GM12891 (cell line): ENCODE measurements around the gene ADPRS.

Source experiments
- DNase-seq: peaks from one replicate; pipeline ENCODE4 v3.0.0; 2011; ENCODE audit warnings: low spot score; ENCODE audit not compliant: insufficient read length
- FAIRE-seq: peaks from 2 replicates; lab custom pipeline; 2011; peaks lifted over from hg19 to GRCh38; lab: Jason Lieb, UNC
- PAX5 ChIP-seq: IDR thresholded peaks from 2 replicates; pipeline ENCODE4 v1.6.1; 2011; ENCODE audit warnings: low read length, moderate library complexity, mild to moderate bottlenecking; ENCODE audit not compliant: insufficient read depth, severe bottlenecking
- POLR2A ChIP-seq: IDR thresholded peaks from 2 replicates; pipeline ENCODE4 v1.6.1; 2011; ENCODE audit warnings: low read depth, low read length, control low read depth
- POLR2AphosphoS5 ChIP-seq: IDR thresholded peaks from 2 replicates; pipeline ENCODE4 v1.6.1; 2011; ENCODE audit warnings: low read depth, low read length, control low read depth
- POU2F2 ChIP-seq: IDR thresholded peaks from 2 replicates; pipeline ENCODE4 v1.6.1; 2011; ENCODE audit warnings: low read depth, mild to moderate bottlenecking, control low read depth, low read length, moderate library complexity
- SPI1 ChIP-seq: IDR thresholded peaks from 2 replicates; pipeline ENCODE4 v1.6.1; 2011; ENCODE audit warnings: low read depth, low read length, control low read depth
- TAF1 ChIP-seq: IDR thresholded peaks from 2 replicates; pipeline ENCODE4 v1.6.1; 2011; ENCODE audit warnings: low read depth, low read length, control low read depth

The ADPRS gene

DNA sequence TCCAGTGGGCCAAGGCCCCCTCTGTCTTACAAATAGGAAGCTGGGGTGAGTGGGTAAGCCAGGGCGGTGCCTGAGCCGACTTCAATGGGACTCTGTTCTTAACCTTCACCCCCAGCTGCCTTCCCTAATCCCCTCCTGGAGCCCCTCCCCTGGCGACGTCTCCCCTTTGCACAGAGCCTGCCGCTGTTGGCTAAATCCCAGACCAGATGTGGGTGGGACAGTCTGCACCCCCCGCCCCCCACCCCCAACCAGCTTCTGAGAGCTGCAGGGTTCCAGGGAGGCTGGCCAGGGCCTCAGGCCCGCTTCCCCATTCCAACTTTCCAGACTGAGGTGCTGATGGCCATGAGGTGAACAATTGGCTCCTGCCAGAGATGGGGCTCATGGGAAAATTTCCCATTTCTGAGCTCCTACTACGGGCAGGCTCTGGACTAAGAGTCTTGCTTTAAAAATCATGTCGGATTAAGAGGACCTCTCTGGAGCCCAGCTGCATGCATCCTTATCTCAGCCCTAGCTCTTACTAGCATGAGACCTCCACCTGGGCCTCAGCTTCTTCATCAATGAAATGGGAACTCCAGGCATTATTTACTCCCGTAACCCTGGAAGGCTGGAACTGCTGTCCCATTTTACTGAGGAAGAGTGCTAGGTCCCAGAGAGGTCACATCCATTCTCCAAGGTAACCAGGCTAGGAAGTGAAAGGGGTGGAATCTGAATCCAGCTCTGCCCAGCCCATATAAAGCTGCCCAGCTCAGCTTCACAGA lies 29.9 kb downstream of the ADPRS start:
- no peak for DNase-seq
- no peak for FAIRE-seq
- TF ChIP-seq SPI1 (no peak), TAF1 (no peak), PAX5 (no peak), POU2F2 (no peak), POLR2A (no peak), POLR2AphosphoS5 (no peak)

DNA sequence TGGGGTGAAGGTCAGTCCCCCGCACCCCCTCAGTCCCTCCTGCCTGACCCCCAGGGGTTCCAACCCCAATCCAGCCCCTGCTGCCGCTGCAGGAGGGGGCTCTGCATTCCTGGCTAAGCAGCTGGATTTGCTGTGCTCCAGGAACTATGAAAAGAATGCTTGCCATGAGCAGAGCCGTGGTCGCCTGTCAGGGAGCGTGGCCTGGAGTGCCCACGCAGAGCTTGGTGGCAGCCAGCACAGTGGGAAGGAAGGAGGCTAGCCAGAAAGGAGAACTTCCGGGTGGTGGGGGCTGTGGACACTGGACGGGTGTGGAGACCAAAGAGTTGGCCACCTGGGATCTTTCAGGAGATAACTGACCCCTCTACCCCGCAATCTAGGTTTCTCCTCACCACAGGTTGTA lies 30.8 kb downstream of the ADPRS start:
- FAIRE-seq (no peak), DNase-seq (no peak)
- TF ChIP-seq SPI1, result no peak
- no peak for TF ChIP-seq POLR2AphosphoS5

DNA sequence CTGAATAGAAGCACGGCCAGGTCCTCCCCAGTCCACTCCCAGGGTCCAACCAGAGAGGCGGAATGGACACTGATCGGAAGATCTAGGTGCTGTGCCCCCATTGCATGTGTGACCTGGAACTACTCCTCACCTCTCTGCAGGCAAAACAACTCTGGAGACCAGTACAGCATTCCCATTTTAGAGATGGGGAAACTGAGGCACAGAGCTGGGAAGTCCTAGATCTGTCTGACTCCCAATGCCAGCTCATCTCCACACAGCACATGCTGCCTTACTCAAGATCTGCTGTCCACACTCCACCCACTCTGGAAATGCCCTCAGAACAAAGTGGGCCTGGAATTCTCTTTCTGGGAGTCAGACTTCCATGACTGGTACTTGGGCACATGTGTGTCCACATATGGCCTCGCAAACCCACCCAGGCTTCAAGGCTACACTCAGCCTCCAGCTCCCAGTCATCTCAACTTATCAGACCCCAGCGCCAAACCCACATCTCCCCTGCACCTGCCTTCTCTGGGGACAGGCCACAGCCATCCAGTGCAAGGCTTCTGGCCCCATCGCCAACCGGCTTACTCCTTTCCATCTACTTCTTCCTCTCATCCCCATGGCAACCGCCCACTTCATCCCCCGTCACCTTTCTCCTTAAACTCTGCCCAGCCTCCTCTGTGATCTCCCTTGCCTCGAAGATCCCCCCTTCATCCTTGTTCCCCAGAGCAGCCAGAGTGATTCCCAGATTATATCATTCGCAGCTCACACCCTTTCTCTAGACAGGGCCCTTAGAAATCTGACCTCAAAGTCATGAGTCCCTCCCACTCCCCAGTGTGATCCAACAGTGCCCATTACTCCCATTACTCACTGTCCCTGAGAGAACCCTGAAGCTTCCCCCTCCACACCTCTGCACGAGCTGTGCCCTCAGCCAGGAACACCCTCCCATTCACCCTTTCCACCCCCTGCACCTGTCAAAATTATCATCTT lies 33.7 kb downstream of the ADPRS start:
- peak; percentile 11 for DNase-seq
- TF ChIP-seq POLR2A, result no peak
- no peak for TF ChIP-seq PAX5
- TF ChIP-seq POLR2AphosphoS5, result no peak
- no peak for TF ChIP-seq POU2F2
- peak; percentile 20 for FAIRE-seq

DNA sequence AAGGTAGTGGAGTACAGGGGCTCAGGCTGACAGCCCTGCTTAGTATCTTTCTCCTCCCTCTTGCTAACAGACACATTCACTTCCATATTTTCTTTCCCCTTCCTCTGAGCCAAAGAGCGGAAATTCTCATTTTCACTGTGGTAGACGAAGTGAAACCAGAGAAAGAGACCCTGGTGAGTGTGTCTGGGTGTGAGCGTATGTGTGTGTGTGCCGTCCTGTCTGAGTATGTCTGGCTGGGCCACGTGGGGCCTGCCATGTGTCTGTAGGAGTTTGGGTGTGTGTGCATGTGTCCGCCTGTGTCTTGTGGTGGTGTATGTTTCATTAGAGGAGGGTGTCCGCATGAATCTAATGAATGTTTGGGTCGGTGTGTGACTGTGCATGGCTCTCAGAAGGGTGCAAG lies 34.7 kb downstream of the ADPRS start:
- peak; percentile 63 for DNase-seq
- TF ChIP-seq TAF1 (no peak), SPI1 (peak; percentile 44; the same call in 1 of the 2 replicates)
- peak; percentile 95 for FAIRE-seq

DNA sequence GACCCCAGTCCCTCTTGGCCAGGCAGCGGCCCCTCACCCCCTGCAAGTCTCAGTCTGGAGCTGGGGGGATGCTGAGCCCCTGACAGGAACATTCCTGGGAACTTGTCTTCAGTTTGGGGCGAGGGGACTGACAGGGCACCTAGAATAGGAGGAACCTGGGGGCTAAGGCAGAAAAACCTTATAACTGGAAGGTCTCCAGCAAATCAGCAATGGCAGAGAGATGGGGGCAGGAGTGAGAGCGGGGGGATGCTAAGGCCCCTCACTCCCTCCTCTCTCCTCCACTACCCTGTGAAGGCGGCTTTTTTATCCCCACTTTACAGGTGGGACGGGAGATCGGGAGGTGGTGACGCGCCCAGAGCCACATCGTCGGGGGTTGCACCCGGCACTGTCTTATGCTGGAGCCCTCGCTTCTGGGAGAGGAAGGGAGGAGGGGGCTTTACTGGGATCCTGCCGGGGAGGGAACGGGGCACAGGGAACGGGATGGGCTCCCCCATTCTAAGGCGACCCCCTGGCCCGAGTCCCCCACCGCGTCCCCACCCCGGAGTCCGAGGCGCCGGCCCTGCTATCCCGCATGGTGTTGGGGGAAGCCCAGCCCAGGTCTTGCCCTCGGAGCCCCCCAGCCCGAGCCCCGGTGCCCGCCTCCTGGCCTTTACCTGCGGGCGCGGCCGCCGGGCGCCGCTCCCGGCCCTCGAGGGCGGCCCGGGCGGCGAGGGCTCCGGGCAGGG lies 35.9 kb downstream of the ADPRS start:
- FAIRE-seq, result no peak
- DNase-seq, result no peak
- TF ChIP-seq PAX5 (no peak), SPI1 (no peak), POU2F2 (no peak), POLR2AphosphoS5 (no peak), TAF1 (no peak), POLR2A (no peak)

DNA sequence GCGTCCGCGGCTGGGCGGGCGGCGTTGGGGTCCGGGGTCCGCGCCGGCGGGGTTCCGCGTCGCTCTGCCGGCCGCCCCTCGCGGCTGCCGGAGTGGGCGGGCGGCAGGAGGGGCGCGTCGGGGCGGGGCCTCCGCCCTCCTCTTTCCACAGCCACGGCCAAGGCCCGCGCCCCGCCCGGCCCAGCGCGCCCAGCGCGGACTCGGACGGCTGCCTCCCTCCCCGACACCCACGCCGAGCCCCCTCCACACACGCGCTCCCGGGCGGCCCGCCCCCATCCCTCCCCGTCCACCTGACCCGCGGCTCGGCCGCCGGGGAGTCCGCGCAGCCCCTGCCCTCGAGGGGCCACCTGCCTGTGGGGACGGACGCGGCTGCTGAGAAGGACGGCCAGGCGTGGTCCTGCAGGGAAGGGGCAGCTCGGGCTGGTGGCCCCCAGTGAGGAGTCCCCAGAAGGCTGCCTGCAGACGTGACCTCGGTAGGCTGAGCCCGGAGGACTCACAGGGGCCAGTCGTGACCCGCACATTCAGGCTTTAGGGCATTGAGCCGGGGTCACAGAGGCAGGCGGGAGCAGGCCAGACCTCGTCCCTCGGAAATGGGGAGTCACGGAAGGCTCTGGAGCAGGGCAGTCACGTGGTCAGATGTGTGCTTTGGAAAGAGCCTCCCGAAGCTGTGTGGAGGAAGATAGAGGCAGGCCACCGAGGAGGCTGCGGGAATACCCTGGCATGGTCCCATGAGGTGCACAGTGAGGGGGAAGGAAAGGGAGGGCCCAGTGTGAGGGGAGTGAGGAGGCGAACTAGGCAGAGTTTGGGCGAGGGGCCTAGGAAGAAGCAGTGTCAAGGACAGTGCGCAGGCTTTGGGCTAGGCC lies 36.7 kb downstream of the ADPRS start, which contains the start of gene COL8A2:
Gene COL8A2 (minus strand): TSS at position 94 of the 863 bp plus-strand sequence. CDS start 24,980 bp downstream, outside the sequence.
- DNase-seq (no peak), FAIRE-seq (no peak)
- TF ChIP-seq POLR2A (no peak), SPI1 (no peak), TAF1 (no peak), PAX5 (no peak), POLR2AphosphoS5 (no peak), POU2F2 (no peak)

DNA sequence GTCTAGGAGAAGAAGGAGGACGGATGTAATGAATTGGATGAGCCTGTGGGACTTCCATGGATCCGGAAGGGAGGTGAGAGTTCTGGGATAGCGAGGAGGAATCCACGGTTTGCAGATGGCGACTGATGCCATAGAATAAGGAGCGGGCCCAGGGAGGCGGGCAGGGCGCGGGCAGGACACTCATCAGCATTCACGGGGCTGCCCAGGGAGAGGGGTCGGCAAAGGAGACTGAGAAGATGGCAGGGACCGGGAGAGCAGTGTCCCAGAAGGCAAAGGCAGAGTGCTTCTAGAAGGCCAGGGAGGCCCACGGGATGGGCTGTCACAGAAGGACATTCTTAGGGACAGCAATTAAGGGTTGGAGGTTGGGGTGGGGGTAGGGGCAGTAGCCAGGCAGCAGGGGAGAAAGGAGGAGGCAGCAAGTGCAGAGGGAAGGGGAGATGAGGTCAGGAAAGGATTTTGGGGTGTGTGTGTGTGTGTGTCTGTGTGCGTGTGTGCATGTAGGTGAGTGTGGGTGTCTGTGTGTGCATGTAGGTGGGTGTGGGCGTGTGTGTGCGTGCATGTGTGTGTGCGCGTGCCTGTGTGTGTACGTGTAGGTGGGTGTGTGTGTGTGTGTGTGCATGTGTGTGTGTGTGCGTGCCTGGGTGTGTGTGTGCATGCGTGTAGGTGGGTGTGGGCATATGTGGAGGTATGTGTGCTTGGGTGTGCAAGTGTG lies 37.5 kb downstream of the ADPRS start:
- TF ChIP-seq POLR2AphosphoS5, result no peak
- no peak for TF ChIP-seq PAX5
- no peak for TF ChIP-seq TAF1
- no peak for TF ChIP-seq POLR2A
- TF ChIP-seq SPI1, result no peak
- TF ChIP-seq POU2F2, result no peak
- DNase-seq (no peak), FAIRE-seq (peak; percentile 78)

DNA sequence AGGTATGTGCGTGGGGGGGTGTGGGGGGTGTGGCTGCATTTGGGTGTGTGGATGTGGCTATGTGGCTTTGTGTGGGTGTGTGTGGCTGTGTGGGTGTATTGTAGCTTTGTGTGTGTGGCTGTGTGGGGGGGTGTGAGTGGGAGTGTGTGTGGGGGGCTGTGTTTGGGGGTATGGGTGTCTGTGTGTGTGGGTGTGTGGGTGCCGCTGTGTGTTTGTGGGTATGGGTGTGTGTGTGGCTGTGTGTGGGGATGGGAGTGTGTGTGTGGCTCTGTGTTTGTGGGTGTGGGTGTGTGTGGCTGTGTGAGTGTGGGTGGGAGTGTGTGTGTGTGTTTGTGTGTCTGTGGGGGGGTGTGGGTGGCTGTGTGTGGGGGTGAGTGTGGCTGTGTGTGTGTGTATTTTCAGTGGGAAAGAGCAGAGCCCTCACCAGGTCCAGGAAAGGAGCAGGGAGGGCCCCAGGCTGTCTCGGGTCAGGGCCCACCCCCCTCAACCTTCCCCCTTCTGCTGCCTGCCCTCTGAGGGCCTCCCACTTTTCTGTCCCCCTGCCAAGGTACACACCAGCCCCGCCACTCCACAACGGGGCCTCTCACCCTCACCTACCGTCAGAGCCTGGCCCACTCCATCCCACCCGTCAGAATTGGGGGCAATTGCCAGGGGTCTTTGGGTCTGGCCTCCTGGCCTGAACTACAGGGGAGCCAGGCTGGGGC lies 38.3 kb downstream of the ADPRS start:
- DNase-seq (no peak), FAIRE-seq (no peak)
- no peak for TF ChIP-seq SPI1
